PC-9 (cell line): ENCODE results near the gene MAPK12. TPM values are rescaled to one million over a fixed set of nuclear protein-coding genes. Genes with fewer than 3 reads are reported as not detected.

Source experiments
- BruUV-seq: library from RNA; stranded (reverse); fragments of 400-500 nt; replicated peaks from 2 replicates; lab custom pipeline; 2021; lab: Mats Ljungman, UMichigan
- CTCF ChIA-PET: fragments of 300-600 bp; sonication (Branson Sonifier 250); formaldehyde crosslinking; loops from one replicate; lab custom pipeline; 2022; ENCODE audit warnings: antibody characterized with exemption; lab: Charles Lee
- POLR2A ChIA-PET: fragments of 300-600 bp; sonication (Branson Sonifier 250); formaldehyde crosslinking; loops from one replicate; lab custom pipeline; 2022; ENCODE audit warnings: antibody characterized with exemption; ENCODE audit not compliant: unreplicated experiment; lab: Charles Lee
- DNase-seq, 2 experiments: peaks; one replicate each; pipeline versions ENCODE4 v3.0.0 to v3.0.0-alpha.2; 2015 to 2022; ENCODE audit warnings: mixed read lengths in 1 of 2
- H2AFZ ChIP-seq: fragments of 200-600 bp; sonication (generic); 2 replicates; pipeline ENCODE4 v1.8.1; 2017; ENCODE audit warnings: antibody characterized with exemption
- H3F3A ChIP-seq: fragments of 200-600 bp; sonication (generic); 2 replicates; pipeline ENCODE4 v1.8.1; 2017; ENCODE audit warnings: antibody characterized with exemption, mild to moderate bottlenecking, low read depth; ENCODE audit not compliant: insufficient read depth
- H3K27ac ChIP-seq: fragments of 200-600 bp; sonication (generic); 2 replicates; pipeline ENCODE4 v1.6.1; 2016; ENCODE audit warnings: mixed run types
- H3K27me3 ChIP-seq: fragments of 200-600 bp; sonication (generic); 2 replicates; pipeline ENCODE4 v1.6.1; 2016; ENCODE audit warnings: low read depth, mixed run types; ENCODE audit not compliant: insufficient read depth
- H3K36me3 ChIP-seq: fragments of 200-600 bp; sonication (generic); 2 replicates; pipeline ENCODE4 v1.6.1; 2016; ENCODE audit warnings: low read depth, mixed run types
- H3K4me1 ChIP-seq: fragments of 200-600 bp; sonication (generic); replicated peaks from 2 replicates; pipeline ENCODE4 v1.6.1; 2016; ENCODE audit warnings: mixed run types; ENCODE audit not compliant: insufficient read depth
- H3K4me2 ChIP-seq: fragments of 200-600 bp; sonication (generic); 2 replicates; pipeline ENCODE4 v1.6.1; 2017; ENCODE audit warnings: mixed run types
- H3K4me3 ChIP-seq: fragments of 200-600 bp; sonication (generic); 2 replicates; pipeline ENCODE4 v1.6.1; 2016; ENCODE audit warnings: mixed run types
- H3K79me2 ChIP-seq: fragments of 200-600 bp; sonication (generic); 2 replicates; pipeline ENCODE4 v1.6.1; 2017; ENCODE audit warnings: low read depth, mixed run types
- H3K9me2 ChIP-seq: fragments of 200-600 bp; sonication (generic); 2 replicates; pipeline ENCODE4 v1.8.1; 2017; ENCODE audit warnings: mild to moderate bottlenecking; ENCODE audit not compliant: insufficient read depth
- H3K9me3 ChIP-seq: fragments of 200-600 bp; sonication (generic); 2 replicates; pipeline ENCODE4 v1.8.1; 2016; ENCODE audit warnings: low read depth; ENCODE audit not compliant: insufficient read depth
- H4K20me1 ChIP-seq: fragments of 200-600 bp; sonication (generic); 2 replicates; pipeline ENCODE4 v1.8.1; 2017; ENCODE audit not compliant: insufficient read depth
- EZH2 ChIP-seq: fragments of 200-600 bp; sonication (generic); IDR thresholded peaks from 2 replicates; pipeline ENCODE4 v1.8.0; 2017; ENCODE audit warnings: antibody characterized with exemption, low read depth
- intact Hi-C: fragments of 100-400 bp; cut with micrococcal nuclease; formaldehyde crosslinking; loops from one replicate; pipeline ENCODE4 v1.10.0; 2022; ENCODE audit not compliant: unreplicated experiment
- total RNA-seq: library from RNA; stranded (reverse); gene quantifications from 2 replicates; pipeline ENCODE4 v1.2.3, GENCODE V29; 2021
- TF ChIP-seq, protein P1 (sequence below): fragments of 200-600 bp; sonication (generic); conservative IDR thresholded peaks from 2 replicates; pipeline ENCODE4 v1.6.1; 2017; ENCODE audit warnings: mixed run types, antibody characterized with exemption, mild to moderate bottlenecking, moderate library complexity

MAPK12 gene
- total RNA-seq, 1 experiment from 2014 or later = 48.5 TPM

DNA sequence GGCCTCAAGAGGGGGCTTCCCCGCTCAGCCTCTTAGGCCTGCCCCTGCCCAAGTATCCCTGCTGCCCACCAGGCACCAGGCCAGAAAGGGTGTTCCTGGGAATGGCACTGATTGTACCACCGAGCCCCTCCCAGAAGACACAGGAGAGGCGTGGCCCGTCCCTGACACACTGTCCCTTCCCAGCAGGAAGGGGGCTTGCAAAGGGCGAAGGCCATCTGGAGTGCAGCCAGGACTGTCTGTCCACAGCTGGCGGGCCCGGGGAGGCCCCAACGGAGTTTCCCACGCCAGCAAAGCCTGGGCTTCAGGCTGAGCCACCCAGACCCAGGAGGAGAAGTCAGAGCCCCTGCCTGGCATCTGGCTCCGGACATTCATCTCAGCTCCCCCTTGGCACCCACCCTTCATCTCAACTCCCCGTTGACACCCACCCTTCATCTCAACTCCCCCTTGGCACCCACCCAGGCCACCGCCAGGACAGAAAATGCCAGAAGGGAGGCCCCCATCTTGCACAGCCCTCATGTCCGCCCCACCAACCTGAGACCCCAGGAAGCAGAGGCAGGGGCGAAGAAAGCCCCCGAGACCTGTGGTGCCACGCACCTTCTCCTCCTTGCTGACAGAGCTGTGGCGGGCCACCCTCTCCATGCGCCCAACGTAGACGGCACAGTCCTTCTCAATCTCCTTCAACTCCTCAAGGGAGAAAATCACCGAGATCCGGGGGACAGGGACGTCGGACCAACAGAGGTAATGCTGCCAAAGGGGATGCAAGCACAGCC, 36.1 kb downstream of the MAPK12 start:
- H3K4me2 ChIP-seq = no peak overlapping the region
- no peaks in the 10 kb centered on the region for H3K9me3 ChIP-seq
- H3K27me3 ChIP-seq = no peaks in the 10 kb centered on the region
- H3K79me2 ChIP-seq = no peaks in the 10 kb centered on the region
- ChIA-PET POLR2A (no interaction called here), CTCF (no interaction called here)
- H3F3A ChIP-seq = peaks cover 3% of the 10 kb centered on the region; the same call in 1 of the 2 replicates
- TF ChIP-seq, protein P1, sequence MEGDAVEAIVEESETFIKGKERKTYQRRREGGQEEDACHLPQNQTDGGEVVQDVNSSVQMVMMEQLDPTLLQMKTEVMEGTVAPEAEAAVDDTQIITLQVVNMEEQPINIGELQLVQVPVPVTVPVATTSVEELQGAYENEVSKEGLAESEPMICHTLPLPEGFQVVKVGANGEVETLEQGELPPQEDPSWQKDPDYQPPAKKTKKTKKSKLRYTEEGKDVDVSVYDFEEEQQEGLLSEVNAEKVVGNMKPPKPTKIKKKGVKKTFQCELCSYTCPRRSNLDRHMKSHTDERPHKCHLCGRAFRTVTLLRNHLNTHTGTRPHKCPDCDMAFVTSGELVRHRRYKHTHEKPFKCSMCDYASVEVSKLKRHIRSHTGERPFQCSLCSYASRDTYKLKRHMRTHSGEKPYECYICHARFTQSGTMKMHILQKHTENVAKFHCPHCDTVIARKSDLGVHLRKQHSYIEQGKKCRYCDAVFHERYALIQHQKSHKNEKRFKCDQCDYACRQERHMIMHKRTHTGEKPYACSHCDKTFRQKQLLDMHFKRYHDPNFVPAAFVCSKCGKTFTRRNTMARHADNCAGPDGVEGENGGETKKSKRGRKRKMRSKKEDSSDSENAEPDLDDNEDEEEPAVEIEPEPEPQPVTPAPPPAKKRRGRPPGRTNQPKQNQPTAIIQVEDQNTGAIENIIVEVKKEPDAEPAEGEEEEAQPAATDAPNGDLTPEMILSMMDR = no peak
- TF ChIP-seq EZH2 = no peak
- peaks cover 45% of the 10 kb centered on the region for H4K20me1 ChIP-seq
- DNase-seq = no peak
- no peaks in the 10 kb centered on the region for H3K9me2 ChIP-seq
- no peak overlapping the region for H3K4me3 ChIP-seq
- peaks cover 22% of the 10 kb centered on the region for H3K36me3 ChIP-seq
- H3K4me1 ChIP-seq = no peaks in the 10 kb centered on the region
- intact Hi-C loops = no loop called here
- no TSS peak for BruUV-seq
- no peak overlapping the region for H2AFZ ChIP-seq
- no peak overlapping the region for H3K27ac ChIP-seq

DNA sequence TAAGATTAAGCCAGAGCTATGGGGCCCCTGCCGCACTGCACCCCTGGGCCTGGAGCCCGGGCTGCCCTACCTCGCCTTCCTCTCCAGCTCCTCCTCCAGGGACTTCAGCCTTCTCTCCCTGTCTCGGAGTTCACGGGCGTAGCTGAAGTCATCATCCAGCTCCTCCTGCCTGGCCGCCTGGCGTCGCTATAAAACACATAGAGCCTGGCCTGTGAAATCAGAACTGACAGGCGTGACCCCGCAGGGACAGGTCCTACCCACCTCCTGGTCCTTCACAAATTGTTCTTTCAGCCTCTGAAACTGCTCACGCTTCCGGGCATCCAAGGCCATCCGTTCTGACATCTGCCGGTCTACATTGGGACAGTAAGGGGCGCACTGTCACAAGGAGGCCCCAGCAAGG, 37.4 kb downstream of the MAPK12 start:
- Histone ChIP-seq H3K27ac (no peak overlapping the region), H3K4me2 (no peak overlapping the region), H3K9me3 (no peaks in the 10 kb centered on the region), H3F3A (peaks cover 3% of the 10 kb centered on the region; the same call in 1 of the 2 replicates), H3K4me1 (no peaks in the 10 kb centered on the region), H3K4me3 (no peak overlapping the region), H3K27me3 (no peaks in the 10 kb centered on the region), H4K20me1 (peaks cover 45% of the 10 kb centered on the region), H3K9me2 (no peaks in the 10 kb centered on the region), H2AFZ (no peak overlapping the region), H3K36me3 (peaks cover 22% of the 10 kb centered on the region), H3K79me2 (no peaks in the 10 kb centered on the region)
- intact Hi-C loops = no loop called here
- no TSS peak for BruUV-seq
- CTCF ChIA-PET = no interaction called here
- no peak for DNase-seq
- TF ChIP-seq EZH2 = no peak
- TF ChIP-seq, protein P1 = no peak
- POLR2A ChIA-PET = no interaction called here

GRCh38 chr22:50222508-50222907, 39.0 kb downstream of the MAPK12 start:
- no peaks in the 10 kb centered on the region for H3K9me2 ChIP-seq
- H3F3A ChIP-seq = peaks cover 15% of the 10 kb centered on the region; the same call in 1 of the 2 replicates
- H3K27ac ChIP-seq = no peak overlapping the region
- no peak overlapping the region for H2AFZ ChIP-seq
- DNase-seq = no peak
- H3K4me3 ChIP-seq = no peak overlapping the region
- no peaks in the 10 kb centered on the region for H3K9me3 ChIP-seq
- peaks cover 31% of the 10 kb centered on the region for H3K36me3 ChIP-seq
- no TSS peak for BruUV-seq
- no peak overlapping the region for H3K4me2 ChIP-seq
- no peaks in the 10 kb centered on the region for H3K27me3 ChIP-seq
- intact Hi-C loops = no loop called here
- ChIA-PET CTCF (no interaction called here), POLR2A (no interaction called here)
- TF ChIP-seq, protein P1 = no peak
- no peak for TF ChIP-seq EZH2
- H4K20me1 ChIP-seq = peaks cover 56% of the 10 kb centered on the region
- no peaks in the 10 kb centered on the region for H3K4me1 ChIP-seq
- no peaks in the 10 kb centered on the region for H3K79me2 ChIP-seq
